ENCODE data around the gene CTNNA3.

- TF ChIP-seq ZNF354C (tag by site-specific recombination; IDR thresholded peaks at IDR 0.05; ENCODE audit: borderline replicate concordance, low read depth) = no peak
- no peak for TF ChIP-seq ZNF423 (tag by site-specific recombination; IDR thresholded peaks at IDR 0.05)
- TF ChIP-seq, protein P1, sequence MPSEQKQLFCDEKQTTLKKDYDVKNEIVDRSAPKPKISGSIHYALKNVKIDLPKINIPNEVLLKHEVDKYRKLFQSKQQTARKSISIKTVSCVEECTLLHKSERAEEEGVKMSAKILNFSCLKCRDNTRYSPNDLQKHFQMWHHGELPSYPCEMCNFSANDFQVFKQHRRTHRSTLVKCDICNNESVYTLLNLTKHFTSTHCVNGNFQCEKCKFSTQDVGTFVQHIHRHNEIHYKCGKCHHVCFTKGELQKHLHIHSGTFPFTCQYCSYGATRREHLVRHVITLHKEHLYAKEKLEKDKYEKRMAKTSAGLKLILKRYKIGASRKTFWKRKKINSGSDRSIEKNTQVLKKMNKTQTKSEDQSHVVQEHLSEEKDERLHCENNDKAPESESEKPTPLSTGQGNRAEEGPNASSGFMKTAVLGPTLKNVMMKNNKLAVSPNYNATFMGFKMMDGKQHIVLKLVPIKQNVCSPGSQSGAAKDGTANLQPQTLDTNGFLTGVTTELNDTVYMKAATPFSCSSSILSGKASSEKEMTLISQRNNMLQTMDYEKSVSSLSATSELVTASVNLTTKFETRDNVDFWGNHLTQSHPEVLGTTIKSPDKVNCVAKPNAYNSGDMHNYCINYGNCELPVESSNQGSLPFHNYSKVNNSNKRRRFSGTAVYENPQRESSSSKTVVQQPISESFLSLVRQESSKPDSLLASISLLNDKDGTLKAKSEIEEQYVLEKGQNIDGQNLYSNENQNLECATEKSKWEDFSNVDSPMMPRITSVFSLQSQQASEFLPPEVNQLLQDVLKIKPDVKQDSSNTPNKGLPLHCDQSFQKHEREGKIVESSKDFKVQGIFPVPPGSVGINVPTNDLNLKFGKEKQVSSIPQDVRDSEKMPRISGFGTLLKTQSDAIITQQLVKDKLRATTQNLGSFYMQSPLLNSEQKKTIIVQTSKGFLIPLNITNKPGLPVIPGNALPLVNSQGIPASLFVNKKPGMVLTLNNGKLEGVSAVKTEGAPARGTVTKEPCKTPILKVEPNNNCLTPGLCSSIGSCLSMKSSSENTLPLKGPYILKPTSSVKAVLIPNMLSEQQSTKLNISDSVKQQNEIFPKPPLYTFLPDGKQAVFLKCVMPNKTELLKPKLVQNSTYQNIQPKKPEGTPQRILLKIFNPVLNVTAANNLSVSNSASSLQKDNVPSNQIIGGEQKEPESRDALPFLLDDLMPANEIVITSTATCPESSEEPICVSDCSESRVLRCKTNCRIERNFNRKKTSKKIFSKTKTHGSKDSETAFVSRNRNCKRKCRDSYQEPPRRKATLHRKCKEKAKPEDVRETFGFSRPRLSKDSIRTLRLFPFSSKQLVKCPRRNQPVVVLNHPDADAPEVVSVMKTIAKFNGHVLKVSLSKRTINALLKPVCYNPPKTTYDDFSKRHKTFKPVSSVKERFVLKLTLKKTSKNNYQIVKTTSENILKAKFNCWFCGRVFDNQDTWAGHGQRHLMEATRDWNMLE (tag by site-specific recombination; conservative IDR thresholded peaks at IDR 0.05; ENCODE audit: low read depth) = no peak
- TF ChIP-seq, protein P2, sequence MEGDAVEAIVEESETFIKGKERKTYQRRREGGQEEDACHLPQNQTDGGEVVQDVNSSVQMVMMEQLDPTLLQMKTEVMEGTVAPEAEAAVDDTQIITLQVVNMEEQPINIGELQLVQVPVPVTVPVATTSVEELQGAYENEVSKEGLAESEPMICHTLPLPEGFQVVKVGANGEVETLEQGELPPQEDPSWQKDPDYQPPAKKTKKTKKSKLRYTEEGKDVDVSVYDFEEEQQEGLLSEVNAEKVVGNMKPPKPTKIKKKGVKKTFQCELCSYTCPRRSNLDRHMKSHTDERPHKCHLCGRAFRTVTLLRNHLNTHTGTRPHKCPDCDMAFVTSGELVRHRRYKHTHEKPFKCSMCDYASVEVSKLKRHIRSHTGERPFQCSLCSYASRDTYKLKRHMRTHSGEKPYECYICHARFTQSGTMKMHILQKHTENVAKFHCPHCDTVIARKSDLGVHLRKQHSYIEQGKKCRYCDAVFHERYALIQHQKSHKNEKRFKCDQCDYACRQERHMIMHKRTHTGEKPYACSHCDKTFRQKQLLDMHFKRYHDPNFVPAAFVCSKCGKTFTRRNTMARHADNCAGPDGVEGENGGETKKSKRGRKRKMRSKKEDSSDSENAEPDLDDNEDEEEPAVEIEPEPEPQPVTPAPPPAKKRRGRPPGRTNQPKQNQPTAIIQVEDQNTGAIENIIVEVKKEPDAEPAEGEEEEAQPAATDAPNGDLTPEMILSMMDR (tag by site-specific recombination; IDR thresholded peaks at IDR 0.05) = no peak
- TF ChIP-seq ZNF654 (tag by site-specific recombination; IDR thresholded peaks at IDR 0.05; ENCODE audit: low read depth) = no peak
- no peak for TF ChIP-seq YY1 (tag by site-specific recombination; IDR thresholded peaks at IDR 0.05)
- TF ChIP-seq ZBTB8A (tag by site-specific recombination; IDR thresholded peaks at IDR 0.05) = no peak
- no peak for TF ChIP-seq TRIM28 (IDR thresholded peaks at IDR 0.05; ENCODE audit: borderline replicate concordance, low read length)
- TF ChIP-seq ZNF24 (tag by site-specific recombination; IDR thresholded peaks at IDR 0.05) = no peak
These were observed 1145.6 kb downstream of the CTNNA3 start for GRCh38 chr10:66550351-66550750.
